NCI-H1092 (cell line): ENCODE results near the gene ABHD2.
"Not testable (repeated sequence)": the region's sequence is repeated elsewhere in the genome, so short reads cannot be mapped to it uniquely, and the experiment has no call there.

Experiments used
- DNase-seq: peaks from one replicate; lab custom pipeline; 2025; lab: John Stamatoyannopoulos, UW

The ABHD2 gene

DNA sequence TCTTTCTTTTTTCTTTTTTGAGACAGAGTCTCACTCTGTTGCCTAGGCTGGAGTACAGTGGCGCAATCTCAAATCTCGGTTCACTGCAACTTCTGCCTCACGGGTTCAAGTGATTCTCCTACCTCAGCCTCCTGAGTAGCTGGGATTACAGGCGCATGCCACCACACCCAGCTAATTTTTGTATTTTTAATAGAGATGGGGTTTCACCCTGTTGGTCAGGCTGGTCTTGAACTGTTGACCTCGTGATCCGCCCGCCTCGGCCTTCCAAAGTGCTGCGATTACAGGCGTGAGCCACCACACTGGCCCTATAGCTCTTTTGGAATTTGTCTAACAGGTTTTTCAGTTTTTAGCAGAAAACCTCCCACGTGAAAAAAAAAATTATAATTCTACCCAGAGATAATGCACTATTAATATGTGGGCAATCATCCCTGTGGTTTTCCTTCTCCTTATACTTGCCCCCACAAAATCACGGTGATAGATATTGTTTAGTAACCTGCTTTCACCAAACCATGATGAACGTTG is 32.3 kb downstream of the ABHD2 start:
- DNase-seq: not testable (repeated sequence)

DNA sequence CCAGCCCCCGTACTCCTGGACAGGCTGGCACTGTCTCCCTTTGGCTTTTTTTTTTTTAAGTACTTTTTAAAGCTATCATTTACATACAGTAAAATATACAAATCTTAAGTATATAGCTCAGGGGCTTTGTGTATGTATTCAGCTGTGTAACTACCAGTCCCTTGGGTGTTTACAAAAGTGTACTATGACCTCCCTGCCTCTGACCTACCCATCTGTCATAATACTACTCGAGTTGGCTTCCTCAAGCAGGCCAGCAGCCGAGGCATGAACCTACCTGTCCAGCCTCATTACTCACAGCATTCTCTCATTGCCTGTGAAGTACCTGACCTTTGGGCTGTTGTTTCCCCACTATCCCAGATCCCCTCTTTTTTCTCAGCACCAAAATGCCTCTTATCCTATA is 33.2 kb downstream of the ABHD2 start:
- DNase-seq: no peak

- no peak for DNase-seq
These were observed 34.4 kb downstream of the ABHD2 start for GRCh38 chr15:89122505-89123180.

DNA sequence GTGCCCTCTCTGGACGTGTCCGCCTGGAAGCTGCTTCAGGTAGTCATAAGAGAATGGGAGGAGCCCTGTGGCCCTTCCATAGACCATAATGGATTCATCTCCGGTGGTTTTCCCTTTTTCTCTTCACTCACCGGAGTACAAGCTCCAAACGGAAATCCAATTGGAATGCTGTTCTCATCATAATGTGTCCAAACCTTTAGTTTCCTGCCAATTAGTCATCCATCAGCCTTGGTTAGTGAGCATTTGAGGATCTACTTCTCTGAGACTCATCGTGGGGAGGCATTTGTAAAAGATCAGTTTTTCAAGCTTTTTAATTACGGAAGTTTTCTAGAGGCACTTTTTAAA is 34.9 kb downstream of the ABHD2 start:
- no peak for DNase-seq

GRCh38 chr15:89125088-89125826 is 37.0 kb downstream of the ABHD2 start:
- DNase-seq: no peak

DNA sequence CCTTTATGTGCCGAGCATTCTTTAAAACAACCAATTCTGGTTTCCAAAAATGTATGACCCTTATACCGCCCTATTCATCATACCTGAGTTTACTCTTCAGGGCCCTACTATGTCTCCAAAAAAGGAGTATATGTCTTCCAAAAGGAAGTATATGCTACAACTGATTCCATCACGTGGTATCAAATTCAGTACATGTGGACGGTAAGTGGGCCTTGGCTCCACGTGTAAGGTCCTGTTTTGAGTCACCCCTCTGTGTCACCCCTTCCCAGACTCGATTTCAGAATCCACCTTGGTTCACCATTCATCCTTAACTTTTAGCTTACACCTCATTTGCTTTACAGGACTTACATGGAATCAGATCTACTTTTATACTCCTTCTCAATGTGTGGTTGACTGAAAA is 37.8 kb downstream of the ABHD2 start:
- no peak for DNase-seq

DNA sequence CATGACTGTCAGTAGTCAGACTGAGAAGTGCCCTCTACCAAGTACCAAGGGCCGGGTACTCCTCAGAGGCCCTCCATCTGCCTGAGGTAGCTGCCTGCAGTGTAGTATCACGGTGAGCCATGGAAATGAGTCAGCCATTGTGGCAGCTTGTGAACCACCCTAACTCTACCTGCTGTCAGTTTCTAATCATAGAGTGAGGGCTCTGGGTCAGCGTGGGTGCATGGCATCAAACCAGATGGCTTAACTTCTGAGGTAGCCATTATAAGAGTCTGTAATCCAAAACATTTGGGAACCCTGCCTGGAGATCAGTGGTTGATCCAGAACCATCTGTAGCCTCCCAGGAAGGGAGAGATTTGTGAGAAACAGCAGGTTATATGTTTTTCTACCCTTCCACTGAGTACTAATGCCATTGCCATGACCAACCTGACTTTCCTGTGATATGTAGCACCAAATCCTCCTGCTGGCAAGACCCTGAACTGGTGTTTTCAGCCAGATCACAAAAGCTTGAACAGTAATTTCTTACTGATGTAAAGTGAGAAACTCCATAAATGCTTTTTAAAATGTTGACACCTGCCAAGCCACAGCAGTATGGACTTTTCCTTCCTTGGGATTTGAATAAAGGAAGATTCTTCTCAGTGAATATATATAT is 38.9 kb downstream of the ABHD2 start:
- no peak for DNase-seq

- no peak for DNase-seq
These were observed 40.3 kb downstream of the ABHD2 start for GRCh38 chr15:89128320-89129122.

- DNase-seq: no peak
These were observed 41.0 kb downstream of the ABHD2 start for GRCh38 chr15:89129123-89129815.

- DNase-seq: no peak
These were observed 41.5 kb downstream of the ABHD2 start for GRCh38 chr15:89129816-89130134.

GRCh38 chr15:89130201-89130600 is 41.9 kb downstream of the ABHD2 start:
- DNase-seq: no peak

DNA sequence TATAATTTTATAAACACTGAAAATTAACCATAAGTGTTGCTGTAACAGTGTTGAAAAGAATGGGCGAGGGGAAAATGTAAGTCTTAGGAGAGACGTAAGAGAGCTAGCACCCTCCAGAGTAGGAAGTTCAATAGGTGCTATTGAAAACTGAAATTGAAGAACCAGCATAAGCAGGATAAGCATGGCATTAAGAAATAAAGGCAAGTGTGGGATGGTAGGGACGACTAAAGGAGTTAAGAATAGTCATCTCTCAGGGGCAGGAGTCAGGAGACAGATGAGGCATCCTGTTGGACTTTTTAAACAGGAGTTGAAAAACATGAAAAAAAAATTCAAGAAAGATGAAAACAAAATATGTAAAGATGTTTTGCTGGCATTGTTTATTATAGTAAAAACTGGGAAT is 43.5 kb downstream of the ABHD2 start:
- no peak for DNase-seq

DNA sequence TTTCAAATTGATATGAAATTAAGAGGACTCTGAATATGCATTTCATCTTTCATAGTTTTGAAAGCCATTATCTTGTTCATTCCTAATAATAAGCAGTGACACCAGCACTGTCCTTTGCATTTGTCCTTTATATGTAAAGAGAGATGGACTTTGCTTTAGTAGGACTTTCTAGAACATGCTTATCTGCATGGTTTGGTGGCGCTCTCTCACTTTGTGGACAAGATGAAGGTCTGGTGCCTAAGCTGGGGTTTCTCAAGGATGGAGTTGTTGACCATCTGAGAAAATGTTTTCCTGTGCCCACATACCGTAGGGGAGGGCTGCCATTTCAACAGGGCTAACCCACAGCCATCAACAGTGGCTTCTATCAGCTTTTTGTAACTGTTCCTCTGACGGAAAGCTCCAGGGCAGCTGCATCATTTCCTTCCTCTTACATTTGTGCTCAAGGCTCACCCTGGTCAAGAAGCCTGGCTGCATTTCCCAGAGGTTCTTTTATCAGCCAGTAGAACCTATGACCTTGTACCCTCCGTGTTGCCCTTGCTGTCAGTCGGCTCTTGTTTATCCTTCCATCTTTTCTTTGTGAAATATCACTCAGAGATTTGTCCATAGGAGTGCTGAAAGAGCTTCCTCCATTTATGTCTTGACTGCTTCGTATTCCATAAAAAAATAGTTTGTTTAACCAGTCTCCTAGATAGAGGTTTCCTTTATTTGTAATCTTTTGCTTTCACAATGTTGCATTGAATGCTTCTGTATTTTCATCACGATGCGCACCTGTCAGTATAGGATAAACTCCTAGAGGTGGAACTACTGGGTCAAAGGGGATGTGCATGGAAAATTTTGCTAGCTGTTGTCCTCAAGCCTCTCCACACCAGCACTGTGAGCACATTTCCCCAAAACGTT is 44.6 kb downstream of the ABHD2 start:
- no peak for DNase-seq

GRCh38 chr15:89135387-89136077 is 47.3 kb downstream of the ABHD2 start:
- not testable (repeated sequence) for DNase-seq

GRCh38 chr15:89136078-89136806 is 48.0 kb downstream of the ABHD2 start:
- no peak for DNase-seq

DNA sequence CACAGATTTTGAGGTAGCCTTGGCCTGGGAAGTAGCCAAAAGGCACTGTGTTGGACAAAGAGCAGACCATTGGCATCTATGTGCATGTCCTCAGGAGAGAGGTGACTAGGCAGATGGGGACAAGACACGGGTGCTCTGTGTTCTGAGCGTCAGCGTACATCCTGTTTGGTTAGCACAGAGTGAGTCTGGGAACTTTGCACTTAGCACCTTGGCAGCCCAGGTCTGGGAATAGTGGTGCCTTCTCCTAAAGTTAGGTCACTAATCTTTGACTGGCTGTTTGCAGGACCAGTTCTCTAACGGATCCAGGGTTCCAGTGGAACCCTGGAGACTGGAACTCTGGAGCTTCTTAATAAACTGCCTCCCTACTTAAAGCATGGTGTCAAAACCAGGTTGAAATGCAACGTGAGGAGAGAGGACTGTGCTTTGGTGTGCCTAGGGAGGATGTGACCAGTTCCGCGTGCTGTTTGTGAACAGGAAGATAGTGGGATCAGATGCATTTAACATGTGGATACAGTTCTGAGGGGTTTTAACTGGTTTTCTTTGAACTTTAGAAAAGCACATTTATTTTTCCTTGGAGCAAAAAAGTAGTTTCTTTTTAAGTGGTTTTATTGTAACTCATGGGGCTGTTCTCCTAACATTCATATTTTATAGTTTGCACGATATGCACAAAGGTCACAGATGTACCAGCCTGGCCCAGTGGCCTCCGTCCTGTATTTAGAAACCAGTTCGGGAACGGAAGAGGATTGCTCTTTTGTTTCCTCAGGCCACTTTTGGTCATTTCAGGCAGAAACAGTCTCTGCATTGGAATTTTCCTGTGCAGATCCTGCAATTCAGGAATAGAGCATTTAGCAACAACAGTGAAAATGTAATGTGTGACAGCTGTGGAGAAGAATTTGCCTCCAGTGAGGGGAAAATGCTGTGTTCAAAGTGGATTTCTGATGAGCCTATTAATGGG is 48.8 kb downstream of the ABHD2 start:
- DNase-seq: no peak

DNA sequence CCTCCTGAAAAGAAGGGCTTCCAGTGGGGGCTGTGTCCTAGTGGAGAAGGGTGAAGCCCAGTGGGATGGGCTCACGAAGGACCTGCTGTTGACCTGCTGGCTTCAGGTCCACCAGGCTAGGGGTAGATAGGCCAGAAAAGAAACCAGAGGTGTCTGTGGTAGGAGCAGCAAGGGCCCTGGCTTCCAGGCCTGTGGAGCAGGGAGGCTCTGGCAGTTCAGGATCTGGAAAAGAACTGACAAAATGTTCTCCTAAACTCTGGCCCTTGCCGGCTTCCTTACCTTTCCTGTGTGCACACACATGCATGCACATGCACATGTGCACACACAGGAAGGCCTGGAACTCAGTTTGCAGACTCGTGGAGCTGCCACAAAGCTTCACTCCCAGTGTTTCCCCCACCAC is 49.7 kb downstream of the ABHD2 start:
- DNase-seq: no peak

DNA sequence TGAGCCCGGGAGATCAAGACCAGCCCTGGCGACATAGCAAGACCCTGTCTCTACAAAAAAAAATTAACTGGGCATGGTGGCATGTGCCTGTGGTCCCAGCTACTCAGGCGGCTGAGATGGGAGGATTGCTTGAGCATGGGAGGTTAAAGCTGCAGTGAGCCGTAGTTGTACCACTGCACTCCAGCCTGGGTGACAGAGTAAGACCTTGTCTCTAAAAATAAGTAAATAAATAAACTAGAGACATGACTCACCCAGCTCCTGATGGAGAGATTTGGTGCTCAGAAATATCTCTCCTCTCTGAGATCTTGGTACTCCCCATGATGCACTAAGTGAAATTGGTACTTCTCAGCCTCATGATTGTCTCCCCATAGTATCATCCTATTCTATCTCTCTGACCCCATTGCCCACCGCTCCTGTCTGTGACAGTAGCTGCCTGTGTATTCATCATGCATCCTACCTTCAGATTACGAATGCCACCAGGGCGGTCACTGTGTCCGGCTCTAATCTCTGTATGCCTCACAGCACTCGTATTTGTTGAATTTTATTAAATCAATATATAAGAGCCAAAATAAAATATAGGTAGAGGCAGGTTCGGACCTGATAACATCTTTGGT is 50.9 kb downstream of the ABHD2 start:
- no peak for DNase-seq
